Subcutaneous adipose tissue (tissue), 4 donors: ENCODE measurements around the gene RAET1G. TPM values are rescaled to one million over a fixed set of nuclear protein-coding genes. Genes with fewer than 3 reads are reported as not detected.

Source experiments
- total RNA-seq, 4 donors: library from RNA; depleted of rRNA; stranded (reverse); fragments of >200 nt; gene quantifications; one replicate each; pipeline ENCODE4 v1.1.0, GENCODE V29; 2016
- TF ChIP-seq, protein P1 (sequence below): fragments of 450-650 bp; IDR thresholded peaks from one replicate; pipeline ENCODE4 v1.5.1; 2016; ENCODE audit warnings: low read depth, mild to moderate bottlenecking, control low read depth, antibody characterized with exemption, moderate library complexity

Gene RAET1G
- total RNA-seq, 4 donors from 2014 or later: 0.82 TPM; not detected in 3

- TF ChIP-seq, protein P1, sequence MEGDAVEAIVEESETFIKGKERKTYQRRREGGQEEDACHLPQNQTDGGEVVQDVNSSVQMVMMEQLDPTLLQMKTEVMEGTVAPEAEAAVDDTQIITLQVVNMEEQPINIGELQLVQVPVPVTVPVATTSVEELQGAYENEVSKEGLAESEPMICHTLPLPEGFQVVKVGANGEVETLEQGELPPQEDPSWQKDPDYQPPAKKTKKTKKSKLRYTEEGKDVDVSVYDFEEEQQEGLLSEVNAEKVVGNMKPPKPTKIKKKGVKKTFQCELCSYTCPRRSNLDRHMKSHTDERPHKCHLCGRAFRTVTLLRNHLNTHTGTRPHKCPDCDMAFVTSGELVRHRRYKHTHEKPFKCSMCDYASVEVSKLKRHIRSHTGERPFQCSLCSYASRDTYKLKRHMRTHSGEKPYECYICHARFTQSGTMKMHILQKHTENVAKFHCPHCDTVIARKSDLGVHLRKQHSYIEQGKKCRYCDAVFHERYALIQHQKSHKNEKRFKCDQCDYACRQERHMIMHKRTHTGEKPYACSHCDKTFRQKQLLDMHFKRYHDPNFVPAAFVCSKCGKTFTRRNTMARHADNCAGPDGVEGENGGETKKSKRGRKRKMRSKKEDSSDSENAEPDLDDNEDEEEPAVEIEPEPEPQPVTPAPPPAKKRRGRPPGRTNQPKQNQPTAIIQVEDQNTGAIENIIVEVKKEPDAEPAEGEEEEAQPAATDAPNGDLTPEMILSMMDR: no peak
Observed at GRCh38 chr6:149963212-149963461, 40.2 kb upstream of the RAET1G start.

- TF ChIP-seq, protein P1: no peak
Observed at GRCh38 chr6:149962461-149963211, 39.7 kb upstream of the RAET1G start.

- TF ChIP-seq, protein P1: no peak
Observed at GRCh38 chr6:149961728-149962425, 39.0 kb upstream of the RAET1G start.

DNA sequence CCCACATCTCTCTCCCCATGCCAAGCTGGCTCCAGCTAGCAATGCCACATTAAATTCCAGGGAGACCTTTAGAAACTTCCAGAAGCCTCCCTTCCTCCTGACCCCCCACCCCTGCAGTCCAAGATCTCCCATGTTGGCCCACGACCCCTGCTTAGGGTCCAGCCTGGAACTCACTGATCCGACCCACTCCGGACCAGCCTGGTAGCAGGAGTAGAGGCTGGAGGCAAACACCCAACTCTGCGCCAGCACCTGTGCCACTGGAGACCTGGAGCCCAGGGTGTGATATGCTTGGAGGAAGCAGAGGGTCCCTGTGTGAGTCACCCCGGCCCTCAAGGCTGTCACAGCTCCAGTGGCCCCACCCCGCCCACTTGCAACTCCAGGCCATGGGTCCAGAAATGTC lies 37.6 kb upstream of the RAET1G start:
- TF ChIP-seq, protein P1: no peak

- TF ChIP-seq, protein P1: no peak
Observed at GRCh38 chr6:149951626-149952025, 28.7 kb upstream of the RAET1G start.

GRCh38 chr6:149951096-149951495 lies 28.2 kb upstream of the RAET1G start:
- TF ChIP-seq, protein P1: no peak

- TF ChIP-seq, protein P1: no peak
Observed at GRCh38 chr6:149950423-149950822, 27.5 kb upstream of the RAET1G start.
